Measurements from ENCODE around the gene CEP43.

CEP43 gene

GRCh38 chr6:167027308-167027707 lies 28.1 kb downstream of the CEP43 start:
- no peak overlapping the region for H3K4me3 ChIP-seq (ENCODE audit: control insufficient read depth, low read depth, low read length)
- DNase-seq (ENCODE audit: low read depth): no peak
- TF ChIP-seq CTCF (conservative IDR thresholded peaks at IDR 0.05; ENCODE audit: control insufficient read depth, insufficient read depth, low read depth, low read length): no peak

- no peak for DNase-seq (ENCODE audit: low read depth)
- no peak for TF ChIP-seq CTCF (conservative IDR thresholded peaks at IDR 0.05; ENCODE audit: control insufficient read depth, insufficient read depth, low read depth, low read length)
- no peak overlapping the region for H3K4me3 ChIP-seq (ENCODE audit: control insufficient read depth, low read depth, low read length)
These were observed 28.6 kb downstream of the CEP43 start for GRCh38 chr6:167027772-167028171.

GRCh38 chr6:167030222-167031072 lies 31.2 kb downstream of the CEP43 start:
- H3K4me3 ChIP-seq (ENCODE audit: control insufficient read depth, low read depth, low read length): no peak overlapping the region
- DNase-seq (ENCODE audit: low read depth): no peak
- TF ChIP-seq CTCF (conservative IDR thresholded peaks at IDR 0.05; ENCODE audit: control insufficient read depth, insufficient read depth, low read depth, low read length): no peak

- TF ChIP-seq CTCF (conservative IDR thresholded peaks at IDR 0.05; ENCODE audit: control insufficient read depth, insufficient read depth, low read depth, low read length): no peak
- peak; percentile 53 for DNase-seq (ENCODE audit: low read depth)
- no peak overlapping the region for H3K4me3 ChIP-seq (ENCODE audit: control insufficient read depth, low read depth, low read length)
These were observed 32.0 kb downstream of the CEP43 start for GRCh38 chr6:167031082-167031709.

- no peak for DNase-seq (ENCODE audit: low read depth)
- no peak for TF ChIP-seq CTCF (conservative IDR thresholded peaks at IDR 0.05; ENCODE audit: control insufficient read depth, insufficient read depth, low read depth, low read length)
- H3K4me3 ChIP-seq (ENCODE audit: control insufficient read depth, low read depth, low read length): no peak overlapping the region
These were observed 34.9 kb downstream of the CEP43 start for GRCh38 chr6:167034056-167034455.

- H3K4me3 ChIP-seq (ENCODE audit: control insufficient read depth, low read depth, low read length): no peak overlapping the region
- TF ChIP-seq CTCF (conservative IDR thresholded peaks at IDR 0.05; ENCODE audit: control insufficient read depth, insufficient read depth, low read depth, low read length): no peak
- no peak for DNase-seq (ENCODE audit: low read depth)
These were observed 38.6 kb downstream of the CEP43 start for GRCh38 chr6:167037762-167038161.

All from fibroblast of mammary gland (primary cell).